Measurements from ENCODE around the gene CELSR2.

The CELSR2 gene

DNA sequence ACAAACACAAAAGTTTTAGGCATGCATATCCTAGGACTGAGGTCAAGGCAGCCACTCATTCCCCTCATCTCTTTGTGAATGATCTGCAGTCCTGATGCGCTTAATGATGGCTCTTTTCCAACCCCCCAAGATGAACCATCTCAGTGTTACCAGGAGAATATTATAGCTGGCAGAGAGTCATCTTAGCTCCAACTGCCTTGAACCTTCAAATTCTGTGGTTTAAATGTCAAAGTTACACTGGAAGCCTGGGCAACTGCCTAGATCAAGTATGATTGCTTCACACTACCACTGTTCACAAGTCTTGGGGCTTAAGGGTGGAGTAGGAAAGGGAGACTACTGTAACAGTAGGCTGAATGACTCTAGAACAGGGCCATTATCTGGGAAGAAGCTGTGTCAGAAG lies 65.5 kb downstream of the CELSR2 start:
- no peak for TF ChIP-seq POLR2A (IDR thresholded peaks at IDR 0.05; ENCODE audit: low read depth, low read length)
- FAIRE-seq: no peak

DNA sequence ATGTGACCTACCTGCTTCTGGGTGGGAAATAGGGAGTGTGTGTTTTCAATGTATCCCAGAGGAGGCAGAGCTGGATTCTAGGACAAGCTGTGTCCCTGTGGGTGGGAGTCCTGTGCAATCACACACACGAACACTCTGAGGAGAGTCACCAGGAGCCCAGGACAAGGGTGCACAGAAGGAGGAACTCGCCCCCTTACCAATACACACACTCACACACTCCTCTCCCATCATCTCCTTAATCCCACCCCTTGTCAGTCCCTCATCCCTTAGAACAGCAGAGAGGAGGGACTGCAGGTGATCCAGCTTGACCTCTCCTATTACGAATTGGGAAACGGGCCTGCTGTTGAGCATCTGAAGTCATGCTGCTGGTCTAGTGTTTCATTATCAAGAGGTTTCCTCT lies 65.9 kb downstream of the CELSR2 start:
- FAIRE-seq: no peak
- no peak for DNase-seq (ENCODE audit: insufficient read length, low spot score)
- no peak for TF ChIP-seq POLR2A (IDR thresholded peaks at IDR 0.05; ENCODE audit: low read depth, low read length)

More for the DNA sequence above, 65.5 kb downstream of the CELSR2 start:
- DNase-seq (ENCODE audit: insufficient read length, low spot score): no peak

DNA sequence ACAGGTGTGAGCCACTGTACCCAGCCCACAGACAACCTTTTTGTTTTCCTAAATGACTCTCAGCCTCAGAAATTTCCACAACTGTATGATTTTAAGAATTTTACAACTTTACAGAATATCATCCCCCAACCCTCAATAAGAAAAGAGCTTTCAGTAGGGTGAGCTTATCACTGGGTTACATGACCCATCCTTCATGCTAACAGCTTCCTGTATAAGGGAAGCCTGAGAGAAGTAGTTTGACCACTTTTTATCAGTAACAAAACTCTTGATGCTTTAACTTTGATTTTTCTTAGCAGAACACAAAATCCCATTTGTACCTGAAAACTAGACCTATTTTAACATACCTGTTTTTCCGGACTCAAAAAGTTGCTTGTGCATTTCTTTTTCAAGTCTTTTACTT lies 67.2 kb downstream of the CELSR2 start:
- FAIRE-seq (no peak), DNase-seq (ENCODE audit: insufficient read length, low spot score) (no peak)
- no peak for TF ChIP-seq POLR2A (IDR thresholded peaks at IDR 0.05; ENCODE audit: low read depth, low read length)

DNA sequence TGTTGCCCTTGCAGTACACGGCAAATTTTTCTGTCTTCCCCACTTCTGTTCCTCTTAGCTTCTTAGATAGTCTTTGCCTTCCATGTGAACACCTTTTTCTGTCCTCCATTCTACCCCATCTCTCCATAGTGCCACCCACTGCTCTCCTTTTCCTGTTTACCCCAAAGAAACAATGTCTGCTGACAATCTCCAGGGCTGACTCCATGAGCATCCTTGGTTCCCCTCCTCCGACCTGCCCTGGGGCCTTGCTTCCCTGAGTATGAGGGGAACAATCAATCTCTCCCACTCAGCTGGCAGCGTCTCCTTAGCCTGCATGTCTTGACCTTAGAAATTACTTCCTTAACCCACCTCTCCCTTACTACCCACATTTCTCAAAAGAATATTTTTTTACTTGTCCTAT lies 69.8 kb downstream of the CELSR2 start:
- FAIRE-seq (no peak), DNase-seq (ENCODE audit: insufficient read length, low spot score) (no peak)
- TF ChIP-seq POLR2A (IDR thresholded peaks at IDR 0.05; ENCODE audit: low read depth, low read length): no peak

DNA sequence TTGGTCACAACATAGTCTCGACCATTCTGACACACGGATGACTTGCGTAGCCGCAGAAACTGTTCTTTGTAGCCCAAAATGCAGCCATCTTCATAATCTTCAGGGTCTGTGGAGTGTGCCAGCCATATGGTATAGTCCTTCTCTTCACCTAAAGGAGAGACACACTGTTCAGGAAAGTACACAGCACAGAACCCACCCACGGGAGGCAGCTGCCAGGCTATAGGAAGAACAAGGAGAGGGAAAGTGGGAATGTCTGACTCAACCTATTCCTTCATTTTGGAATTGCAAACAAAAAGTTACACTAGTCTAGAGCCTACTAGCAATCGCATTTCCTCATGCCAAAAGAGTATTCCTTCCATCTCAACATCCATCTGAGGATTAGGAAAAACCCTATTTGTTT lies 73.6 kb downstream of the CELSR2 start:
- no peak for TF ChIP-seq POLR2A (IDR thresholded peaks at IDR 0.05; ENCODE audit: low read depth, low read length)
- DNase-seq (ENCODE audit: insufficient read length, low spot score) (no peak), FAIRE-seq (no peak)
